Measurements from ENCODE around the gene SH2B2.

DNA sequence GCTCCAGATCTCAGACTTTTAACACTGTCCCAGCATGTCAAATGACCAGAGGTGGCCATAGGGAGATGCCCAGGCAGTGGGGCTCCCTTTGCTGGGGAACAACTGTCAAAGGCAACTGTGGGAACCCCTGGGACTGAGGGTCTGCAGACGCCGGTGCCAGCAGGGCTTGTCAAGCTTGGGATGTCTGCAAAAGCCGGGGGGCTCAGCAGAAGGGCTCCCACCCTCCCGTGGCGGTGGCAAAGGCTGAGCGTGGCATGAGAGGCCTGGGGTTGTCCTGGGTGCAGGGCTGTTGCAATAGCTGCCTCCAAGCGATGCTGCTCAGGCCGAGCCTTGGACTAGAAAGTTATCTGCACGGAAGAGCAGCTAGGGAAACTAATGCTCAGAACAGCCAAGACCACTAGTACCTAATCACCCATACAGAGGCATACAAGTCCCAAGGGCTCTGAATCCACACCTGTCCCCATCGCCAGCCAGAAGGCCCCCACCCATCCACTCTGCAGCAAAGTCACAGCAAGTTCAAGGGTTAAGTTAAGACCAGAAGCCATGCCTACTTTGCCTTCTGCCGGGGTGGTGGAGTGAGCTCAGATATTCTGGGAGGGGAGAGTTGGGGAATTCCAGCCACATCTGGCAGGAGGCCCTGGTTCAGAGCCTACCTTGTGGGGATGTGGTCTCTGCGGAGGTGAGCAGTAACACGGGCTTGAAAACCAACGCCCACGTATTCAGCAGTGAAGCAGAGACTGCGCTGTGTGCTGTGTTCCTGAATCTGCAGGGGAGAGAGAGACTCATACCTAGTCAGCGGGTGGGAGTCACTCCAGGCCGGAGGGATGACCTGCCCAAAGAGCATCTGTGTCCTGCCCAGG lies 4.6 kb downstream of the SH2B2 start:
- TF ChIP-seq CTCF (IDR thresholded peaks at IDR 0.05): no peak
- TF ChIP-seq POLR2A (IDR thresholded peaks at IDR 0.05): no peak
